GM21360 (cell line): ENCODE results near the gene GFOD1.
"Not testable (repeated sequence)": the region's sequence is repeated elsewhere in the genome, so short reads cannot be mapped to it uniquely, and the experiment has no call there.

ENCODE experiments used
- ATAC-seq: cut with Tn5 transposase; IDR thresholded peaks from one replicate; pipeline ENCODE4 v1.9.1; 2021; ENCODE audit warnings: mild to moderate bottlenecking, moderate library complexity; ENCODE audit not compliant: unreplicated experiment

GFOD1 gene

GRCh38 chr6:13331516-13332348, 155.7 kb downstream of the GFOD1 start:
- no peak for ATAC-seq

- ATAC-seq: no peak
Measured at GRCh38 chr6:13328875-13329183, 158.6 kb downstream of the GFOD1 start.

DNA sequence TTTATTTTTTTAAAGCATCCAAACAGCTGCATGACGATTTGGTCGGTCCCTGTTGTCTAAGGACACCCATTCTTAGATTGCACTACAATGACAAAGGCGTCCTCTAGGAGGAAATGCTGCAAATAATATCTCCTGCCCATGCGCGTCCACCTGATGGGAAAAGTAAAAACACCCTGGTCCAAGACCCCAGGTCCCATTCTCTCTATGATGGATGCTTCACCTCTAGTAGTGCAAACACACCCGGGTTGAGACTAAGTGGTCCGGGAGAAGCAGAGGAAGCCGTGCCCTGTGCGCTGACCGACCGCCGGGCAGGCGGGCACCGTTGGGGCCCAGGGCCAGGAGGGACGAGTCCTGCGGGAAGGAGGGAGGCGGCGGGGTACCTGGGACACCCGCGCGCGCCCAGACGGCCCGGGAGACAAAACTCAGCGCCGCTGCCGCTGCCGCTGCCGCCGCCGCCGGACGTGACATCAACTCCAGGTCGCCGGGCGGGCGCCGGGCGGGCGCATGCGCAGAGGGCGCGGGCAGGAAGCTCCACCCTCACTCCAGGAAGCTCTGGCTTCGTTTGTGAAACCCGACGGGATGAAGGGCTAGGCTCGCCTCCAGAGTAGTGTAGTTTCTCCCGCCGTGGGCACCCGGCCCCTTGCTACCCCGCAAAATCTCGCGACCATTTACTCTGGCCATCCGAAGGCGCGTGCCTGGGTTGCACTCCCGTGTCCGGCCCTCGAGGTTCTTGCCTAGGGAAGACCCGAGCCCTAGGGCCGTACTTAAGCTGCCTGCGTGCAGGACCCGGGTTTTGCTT, 159.1 kb downstream of the GFOD1 start, which contains the start of gene TBC1D7:
Gene TBC1D7 (minus strand): TSS at position 462 of the 799 bp plus-strand sequence. CDS start 1,639 bp downstream, outside the sequence.
- ATAC-seq: peak; percentile 80

GRCh38 chr6:13327691-13328075, 159.7 kb downstream of the GFOD1 start:
- peak; percentile 8 for ATAC-seq

- not testable (repeated sequence) for ATAC-seq
Measured at GRCh38 chr6:13326031-13326586, 161.3 kb downstream of the GFOD1 start.

- ATAC-seq: no peak
Measured at GRCh38 chr6:13319891-13320564, 167.4 kb downstream of the GFOD1 start.

DNA sequence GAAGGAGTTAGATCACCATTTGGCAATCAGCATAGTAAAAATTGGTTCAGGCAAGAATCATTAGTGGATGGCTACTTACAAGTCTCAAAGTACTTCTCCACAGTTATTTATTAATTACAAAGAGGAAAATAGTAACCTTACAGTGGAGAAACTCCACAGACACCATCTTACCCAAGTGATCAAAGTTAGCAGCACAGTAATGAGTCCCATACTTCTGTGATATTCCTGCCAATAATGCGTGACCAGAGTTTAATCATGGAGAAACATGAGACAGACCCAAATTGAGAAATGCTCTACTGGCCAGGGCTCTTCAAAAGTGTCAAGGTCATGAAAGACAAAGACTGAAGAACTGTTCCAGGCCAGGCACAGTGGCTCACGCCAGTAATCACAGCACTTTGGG, 168.6 kb downstream of the GFOD1 start:
- no peak for ATAC-seq

DNA sequence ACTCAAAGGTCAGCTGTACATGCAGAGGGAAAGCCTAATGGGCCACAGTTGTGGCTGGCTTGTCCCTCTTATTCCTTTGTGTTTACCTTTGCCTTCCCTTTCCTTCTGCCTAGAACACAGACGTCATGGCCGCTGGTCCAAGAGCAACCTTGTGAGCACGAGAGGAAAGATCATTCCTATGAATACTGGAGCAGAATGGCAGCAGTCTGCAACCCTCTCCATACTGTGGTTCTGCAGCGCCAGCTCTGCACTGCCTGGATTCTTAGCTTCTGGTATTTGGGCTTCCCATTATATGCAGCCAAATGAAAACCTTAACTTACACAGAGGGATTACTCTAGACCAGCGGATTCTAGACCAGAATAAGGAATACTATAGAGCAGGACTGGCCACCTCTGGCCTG, 171.5 kb downstream of the GFOD1 start:
- no peak for ATAC-seq

DNA sequence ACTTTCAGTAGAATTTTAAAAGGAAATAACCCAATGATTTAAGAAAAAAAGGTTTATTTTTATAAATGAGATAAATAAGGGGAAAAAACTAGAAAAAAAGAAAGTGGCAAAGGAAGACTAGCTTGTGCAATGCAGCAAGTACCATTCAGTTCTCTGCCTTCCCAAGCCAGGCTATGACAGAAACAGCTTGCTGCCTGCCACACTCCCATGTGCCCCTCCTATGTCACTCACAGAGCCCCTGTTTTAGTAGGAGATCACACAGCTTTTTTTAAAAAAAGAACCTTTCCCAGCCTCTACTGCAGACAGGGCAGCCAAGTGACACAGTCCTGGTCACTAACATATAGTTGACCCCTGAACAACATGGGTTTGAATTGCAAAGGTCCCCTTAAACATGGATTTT, 172.6 kb downstream of the GFOD1 start:
- no peak for ATAC-seq

GRCh38 chr6:13311155-13311554, 176.2 kb downstream of the GFOD1 start:
- ATAC-seq: no peak

GRCh38 chr6:13308332-13308731, 179.1 kb downstream of the GFOD1 start:
- ATAC-seq: no peak
